Omental fat pad (tissue), 4 donors: ENCODE data around the gene PDIA4. TPM values are rescaled to one million over a fixed set of nuclear protein-coding genes. Genes with fewer than 3 reads are reported as not detected.

Experiments
- ATAC-seq: fragments of 150-250 bp; one replicate; pipeline ENCODE4 v1.9.1; 2016; ENCODE audit warnings: mild to moderate bottlenecking, moderate library complexity; ENCODE audit not compliant: low FRiP score
- DNase-seq: peaks from one replicate; pipeline ENCODE4 v3.0.0-alpha.2; 2019; ENCODE audit warnings: low spot score
- CTCF ChIP-seq, 3 donors: fragments of 450-650 bp; IDR thresholded peaks; one replicate each; pipeline ENCODE4 v1.5.1; 2016 to 2017; ENCODE audit warnings: antibody characterized with exemption in 3 of 3, mild to moderate bottlenecking in 3 of 3, moderate library complexity in 2 of 3
- total RNA-seq, 4 donors: library from RNA; depleted of rRNA; stranded (reverse); fragments of >200 nt; gene quantifications; one replicate each; pipeline ENCODE4 v1.1.0, GENCODE V29; 2016

PDIA4 gene, protein sequence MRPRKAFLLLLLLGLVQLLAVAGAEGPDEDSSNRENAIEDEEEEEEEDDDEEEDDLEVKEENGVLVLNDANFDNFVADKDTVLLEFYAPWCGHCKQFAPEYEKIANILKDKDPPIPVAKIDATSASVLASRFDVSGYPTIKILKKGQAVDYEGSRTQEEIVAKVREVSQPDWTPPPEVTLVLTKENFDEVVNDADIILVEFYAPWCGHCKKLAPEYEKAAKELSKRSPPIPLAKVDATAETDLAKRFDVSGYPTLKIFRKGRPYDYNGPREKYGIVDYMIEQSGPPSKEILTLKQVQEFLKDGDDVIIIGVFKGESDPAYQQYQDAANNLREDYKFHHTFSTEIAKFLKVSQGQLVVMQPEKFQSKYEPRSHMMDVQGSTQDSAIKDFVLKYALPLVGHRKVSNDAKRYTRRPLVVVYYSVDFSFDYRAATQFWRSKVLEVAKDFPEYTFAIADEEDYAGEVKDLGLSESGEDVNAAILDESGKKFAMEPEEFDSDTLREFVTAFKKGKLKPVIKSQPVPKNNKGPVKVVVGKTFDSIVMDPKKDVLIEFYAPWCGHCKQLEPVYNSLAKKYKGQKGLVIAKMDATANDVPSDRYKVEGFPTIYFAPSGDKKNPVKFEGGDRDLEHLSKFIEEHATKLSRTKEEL
- total RNA-seq = 100 to 1,000 TPM in 1 of 4 donors, 10 to 100 TPM in 3; 57.1 to 114 (median 74.0) TPM

- ATAC-seq (peak; percentile 99), DNase-seq (peak; percentile 96)
- TF ChIP-seq CTCF (IDR thresholded peaks at IDR 0.05) = no peak
Observed at GRCh38 chr7:149028346-149029109, at the start of gene PDIA4. TSS of gene PDIA4 (minus strand) at chr7:149028505. CDS start at chr7:149028408, 97 bp downstream.

DNA sequence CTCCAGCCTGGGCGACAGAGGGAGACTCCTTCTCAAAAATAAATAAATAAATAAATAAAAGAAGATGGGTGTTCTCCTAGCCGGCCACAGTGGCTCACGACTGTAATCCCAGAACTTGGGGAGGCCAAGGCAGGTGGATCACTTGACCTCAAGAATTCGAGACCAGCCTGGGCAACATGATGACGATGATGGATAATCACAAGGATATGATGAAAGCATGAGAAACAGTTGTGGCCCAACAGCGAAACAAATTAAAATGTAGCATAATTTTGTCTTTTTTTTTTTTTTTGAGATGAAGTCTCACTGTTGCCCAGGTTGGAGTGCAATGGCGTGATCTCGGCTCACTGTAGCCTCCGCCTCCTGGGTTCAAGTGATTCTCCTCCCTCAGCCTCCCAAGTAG lies 49.3 kb upstream of the PDIA4 start:
- TF ChIP-seq CTCF (IDR thresholded peaks at IDR 0.05) = no peak
- DNase-seq (no peak), ATAC-seq (no peak)

DNA sequence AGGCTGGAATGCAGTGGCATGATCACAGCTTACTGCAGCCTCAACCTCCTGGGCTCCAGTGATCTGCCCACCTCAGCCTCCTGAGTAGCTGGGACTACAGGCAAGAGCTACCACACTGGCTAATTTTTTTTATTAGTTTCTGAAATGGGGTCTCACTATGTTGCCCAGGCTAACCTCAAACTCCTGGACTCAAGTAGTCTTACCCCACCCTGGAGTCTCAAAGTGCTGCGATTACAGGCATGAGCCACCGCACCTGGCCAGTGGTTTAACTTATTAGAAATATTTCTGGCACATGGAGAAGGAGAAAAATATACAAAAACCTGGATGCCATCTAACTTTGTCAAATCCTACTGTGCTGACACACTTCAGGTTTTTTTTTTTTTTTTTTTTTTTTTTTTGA lies 47.0 kb upstream of the PDIA4 start:
- no peak for TF ChIP-seq CTCF (IDR thresholded peaks at IDR 0.05)
- DNase-seq (no peak), ATAC-seq (no peak)

DNA sequence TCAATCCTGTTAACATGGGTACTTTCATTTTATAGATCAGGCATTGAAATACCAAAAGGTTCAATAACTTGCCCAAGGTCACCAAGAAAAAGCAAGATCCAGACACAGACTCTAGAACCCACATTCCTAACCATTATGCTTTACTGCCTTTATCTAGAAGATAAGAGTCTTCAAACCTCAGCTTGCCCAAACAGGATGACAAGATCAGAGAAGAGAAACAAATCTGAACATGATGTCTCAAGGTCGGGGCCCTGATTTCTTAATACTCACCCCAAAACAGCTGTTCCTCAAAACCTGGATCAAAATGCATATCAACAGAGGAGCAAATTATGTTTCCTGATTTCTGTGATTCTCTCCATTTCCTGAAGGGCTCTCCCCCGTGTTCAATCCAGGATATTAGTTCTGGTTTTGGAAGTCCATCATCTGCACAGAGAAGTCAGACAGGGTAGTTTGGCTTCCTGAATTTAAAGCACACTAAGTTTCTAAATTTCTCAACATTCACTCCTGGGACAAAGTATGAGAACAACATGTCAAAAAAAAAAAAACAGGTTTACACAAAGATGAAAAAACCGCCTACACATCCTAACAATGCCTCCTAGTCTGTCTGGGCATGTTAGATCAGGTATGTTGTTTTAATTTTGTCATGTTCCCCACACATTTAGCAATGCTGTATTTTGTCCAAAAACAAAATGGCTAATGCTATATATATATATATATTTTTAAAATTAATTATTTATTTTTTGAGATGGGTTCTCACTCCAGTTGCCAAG lies 46.0 kb upstream of the PDIA4 start:
- TF ChIP-seq CTCF (IDR thresholded peaks at IDR 0.05) = no peak
- no peak for ATAC-seq
- DNase-seq = no peak

GRCh38 chr7:149072438-149072775 lies 44.1 kb upstream of the PDIA4 start:
- ATAC-seq = no peak
- DNase-seq = no peak
- no peak for TF ChIP-seq CTCF (IDR thresholded peaks at IDR 0.05)

DNA sequence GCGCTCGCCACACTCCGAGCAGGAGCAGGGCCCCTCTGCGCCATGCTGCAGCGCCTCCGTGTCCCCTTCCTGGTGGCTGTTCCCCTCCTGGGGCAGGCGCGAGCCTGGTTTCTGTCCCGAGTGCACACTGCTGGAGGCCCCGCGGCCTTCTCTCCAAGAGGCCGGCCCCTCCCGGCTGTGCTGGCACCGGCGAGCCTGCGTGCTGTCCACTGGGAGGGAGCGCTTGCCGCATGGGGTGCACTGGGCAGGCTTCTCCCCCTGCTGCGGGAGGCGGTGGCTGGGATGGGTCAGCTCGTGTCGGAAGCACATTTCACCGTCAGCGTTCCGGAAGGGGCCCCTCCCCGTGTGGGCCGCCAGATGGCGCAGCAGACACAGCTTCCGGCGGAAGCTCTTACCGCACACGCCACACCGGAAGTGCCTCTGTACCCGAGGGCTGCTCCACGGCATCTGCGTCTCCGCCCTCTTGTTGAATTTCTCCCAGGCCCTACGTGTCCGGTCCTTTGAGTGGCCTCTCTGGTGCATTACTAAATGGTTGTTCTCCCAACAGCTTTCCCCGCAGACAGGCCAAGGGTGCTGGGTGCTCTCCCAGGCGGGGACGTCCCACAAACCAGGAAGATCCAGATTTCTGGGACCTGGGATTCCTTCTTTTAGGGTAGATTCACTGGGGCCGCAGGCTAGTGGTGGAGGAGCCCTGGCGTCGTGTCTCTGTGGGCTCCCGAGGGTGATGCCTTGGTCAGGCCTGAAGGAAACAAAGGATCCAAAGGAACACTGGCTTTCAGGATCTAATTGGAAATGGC lies 43.5 kb upstream of the PDIA4 start:
- DNase-seq = no peak
- TF ChIP-seq CTCF (IDR thresholded peaks at IDR 0.05) = no peak
- no peak for ATAC-seq
